ENCODE results near the gene SCMH1.

DNA sequence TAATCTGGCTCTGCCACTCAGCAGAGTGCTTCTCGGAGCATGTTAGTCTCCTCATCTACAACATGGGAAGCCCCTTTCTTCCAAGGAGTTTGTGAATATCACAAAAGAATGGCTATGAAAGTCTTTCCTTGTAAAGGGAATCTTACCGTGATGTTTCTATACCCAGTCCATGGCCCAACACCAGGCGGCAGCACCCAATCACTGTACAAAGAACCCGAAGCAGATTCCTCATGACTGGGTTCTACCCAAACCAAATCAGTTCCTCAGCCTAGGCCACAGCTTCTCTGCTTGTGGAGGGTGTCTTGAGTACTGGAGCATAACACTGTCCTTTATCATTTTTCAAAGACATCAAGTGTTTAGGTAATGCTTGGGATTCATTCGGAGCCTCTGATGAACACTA, 204.0 kb downstream of the SCMH1 start:
- TF ChIP-seq, protein P1, sequence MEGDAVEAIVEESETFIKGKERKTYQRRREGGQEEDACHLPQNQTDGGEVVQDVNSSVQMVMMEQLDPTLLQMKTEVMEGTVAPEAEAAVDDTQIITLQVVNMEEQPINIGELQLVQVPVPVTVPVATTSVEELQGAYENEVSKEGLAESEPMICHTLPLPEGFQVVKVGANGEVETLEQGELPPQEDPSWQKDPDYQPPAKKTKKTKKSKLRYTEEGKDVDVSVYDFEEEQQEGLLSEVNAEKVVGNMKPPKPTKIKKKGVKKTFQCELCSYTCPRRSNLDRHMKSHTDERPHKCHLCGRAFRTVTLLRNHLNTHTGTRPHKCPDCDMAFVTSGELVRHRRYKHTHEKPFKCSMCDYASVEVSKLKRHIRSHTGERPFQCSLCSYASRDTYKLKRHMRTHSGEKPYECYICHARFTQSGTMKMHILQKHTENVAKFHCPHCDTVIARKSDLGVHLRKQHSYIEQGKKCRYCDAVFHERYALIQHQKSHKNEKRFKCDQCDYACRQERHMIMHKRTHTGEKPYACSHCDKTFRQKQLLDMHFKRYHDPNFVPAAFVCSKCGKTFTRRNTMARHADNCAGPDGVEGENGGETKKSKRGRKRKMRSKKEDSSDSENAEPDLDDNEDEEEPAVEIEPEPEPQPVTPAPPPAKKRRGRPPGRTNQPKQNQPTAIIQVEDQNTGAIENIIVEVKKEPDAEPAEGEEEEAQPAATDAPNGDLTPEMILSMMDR (conservative IDR thresholded peaks at IDR 0.05): no peak
- no peak for TF ChIP-seq EZH2 (IDR thresholded peaks at IDR 0.05; ENCODE audit: low read depth)
